ENCODE data around the gene MAP4K4.

MAP4K4 gene

GRCh38 chr2:101692766-101693165, 4.7 kb upstream of the MAP4K4 start:
- no peak for DNase-seq (ENCODE audit: low read depth)

GRCh38 chr2:101693991-101694588, 3.4 kb upstream of the MAP4K4 start:
- no peak for DNase-seq (ENCODE audit: low read depth)

- DNase-seq (ENCODE audit: low read depth) = no peak
Measured at GRCh38 chr2:101696272-101697123, 1.0 kb upstream of the MAP4K4 start.

DNA sequence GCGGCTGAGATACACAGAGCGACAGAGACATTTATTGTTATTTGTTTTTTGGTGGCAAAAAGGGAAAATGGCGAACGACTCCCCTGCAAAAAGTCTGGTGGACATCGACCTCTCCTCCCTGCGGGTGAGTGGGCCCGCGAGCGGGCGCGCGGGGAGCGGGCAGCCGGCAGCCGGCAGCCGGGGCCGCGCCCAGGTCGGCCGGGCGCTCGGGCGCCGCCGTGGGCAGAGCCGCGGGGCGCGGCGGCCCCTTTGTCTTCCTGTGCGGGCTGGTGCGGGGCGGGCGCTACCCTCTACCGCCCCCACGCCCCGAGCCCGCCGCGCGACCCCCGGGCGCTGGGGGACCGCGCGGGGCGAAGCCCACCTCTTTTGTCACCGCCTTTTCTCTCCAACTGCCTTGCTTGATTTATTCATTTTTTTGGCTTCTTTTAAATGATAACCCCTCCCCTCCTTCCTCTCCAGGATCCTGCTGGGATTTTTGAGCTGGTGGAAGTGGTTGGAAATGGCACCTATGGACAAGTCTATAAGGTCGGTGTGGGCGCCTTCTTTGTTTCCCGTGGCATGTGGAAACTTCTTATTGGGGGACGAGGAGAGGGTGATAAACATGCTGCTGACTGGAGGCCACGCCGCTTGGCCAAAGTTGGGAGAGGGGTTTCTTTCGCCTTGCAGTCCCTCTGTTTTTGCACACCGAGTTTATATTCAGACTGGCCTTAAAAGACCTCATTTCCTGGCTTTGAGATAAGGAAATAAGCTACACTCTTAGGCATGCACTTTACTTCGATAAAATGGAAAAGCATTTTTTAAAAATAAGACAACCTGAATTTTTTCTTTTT, 722 bp downstream of the MAP4K4 start:
- no peak for DNase-seq (ENCODE audit: low read depth)

DNA sequence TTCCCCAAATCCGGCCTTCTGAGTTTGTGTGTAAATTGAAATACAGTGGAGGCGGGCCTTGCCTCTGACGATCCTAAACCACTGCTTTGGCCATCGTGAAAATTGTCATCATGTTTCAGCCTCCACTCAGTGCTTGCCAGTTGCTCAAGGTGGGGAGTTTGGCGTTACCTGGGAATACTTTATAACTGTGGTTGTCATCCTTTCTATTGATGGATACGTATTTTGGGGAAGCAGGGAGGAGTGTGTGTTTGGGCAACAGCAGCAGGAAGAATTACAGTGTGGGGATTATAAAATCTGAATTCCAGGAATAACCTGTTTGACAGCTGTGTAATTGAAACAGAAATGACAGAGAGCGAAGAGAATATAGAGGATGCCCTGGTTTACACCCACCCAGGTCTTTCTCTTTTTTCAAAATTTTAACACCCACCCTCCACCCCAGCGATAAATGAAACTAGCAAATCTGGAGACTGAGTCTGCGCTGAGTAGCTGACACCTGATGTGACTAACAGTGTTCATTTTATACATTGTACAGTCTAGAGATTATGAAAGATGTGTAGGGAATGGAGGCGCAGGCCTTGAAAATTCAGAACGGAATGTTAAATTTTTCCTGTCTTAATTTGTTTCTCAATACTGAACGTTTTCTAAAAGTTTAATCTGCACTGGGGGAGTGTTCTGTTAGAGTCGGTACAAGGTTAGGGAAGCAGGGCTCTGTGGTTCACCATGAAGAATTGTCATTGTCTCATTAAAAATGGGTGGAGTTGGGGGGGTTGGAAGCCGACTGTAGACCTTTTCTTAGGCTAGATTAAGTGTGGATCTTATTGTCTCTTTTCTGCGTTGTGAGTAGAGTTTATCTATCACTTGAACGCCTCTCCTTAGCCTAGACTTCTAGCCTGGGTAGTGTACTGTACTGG, 1.6 kb downstream of the MAP4K4 start:
- no peak for DNase-seq (ENCODE audit: low read depth)

- no peak for DNase-seq (ENCODE audit: low read depth)
Measured at GRCh38 chr2:101699755-101700461, 2.4 kb downstream of the MAP4K4 start.

GRCh38 chr2:101704046-101704466, 6.5 kb downstream of the MAP4K4 start:
- no peak for DNase-seq (ENCODE audit: low read depth)

- no peak for DNase-seq (ENCODE audit: low read depth)
Measured at GRCh38 chr2:101704816-101705578, 7.5 kb downstream of the MAP4K4 start.

GRCh38 chr2:101706121-101706818, 8.8 kb downstream of the MAP4K4 start:
- no peak for DNase-seq (ENCODE audit: low read depth)

GRCh38 chr2:101706819-101707177, 9.3 kb downstream of the MAP4K4 start:
- no peak for DNase-seq (ENCODE audit: low read depth)

- no peak for DNase-seq (ENCODE audit: low read depth)
Measured at GRCh38 chr2:101710036-101710435, 12.5 kb downstream of the MAP4K4 start.

- no peak for DNase-seq (ENCODE audit: low read depth)
Measured at GRCh38 chr2:101710471-101711318, 13.2 kb downstream of the MAP4K4 start.

DNA sequence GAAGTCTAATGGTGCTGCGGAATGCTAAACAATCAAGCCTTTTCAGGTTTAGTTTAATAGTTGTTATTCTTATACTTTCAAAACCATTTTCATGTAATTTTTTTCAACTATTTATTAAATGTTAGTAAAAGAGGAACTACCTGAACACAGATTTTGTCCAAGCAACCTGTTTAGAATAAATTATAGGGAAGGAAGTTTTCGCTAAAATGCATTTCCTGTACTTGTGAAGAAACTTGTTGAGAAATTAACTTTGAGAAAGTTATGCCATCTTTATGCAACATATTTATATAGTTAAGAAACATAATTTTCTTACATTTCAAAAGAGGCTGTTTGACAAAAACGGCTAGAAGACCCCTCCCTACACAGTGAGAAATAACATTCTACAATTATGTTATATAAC, 16.6 kb downstream of the MAP4K4 start:
- DNase-seq (ENCODE audit: low read depth) = no peak

DNA sequence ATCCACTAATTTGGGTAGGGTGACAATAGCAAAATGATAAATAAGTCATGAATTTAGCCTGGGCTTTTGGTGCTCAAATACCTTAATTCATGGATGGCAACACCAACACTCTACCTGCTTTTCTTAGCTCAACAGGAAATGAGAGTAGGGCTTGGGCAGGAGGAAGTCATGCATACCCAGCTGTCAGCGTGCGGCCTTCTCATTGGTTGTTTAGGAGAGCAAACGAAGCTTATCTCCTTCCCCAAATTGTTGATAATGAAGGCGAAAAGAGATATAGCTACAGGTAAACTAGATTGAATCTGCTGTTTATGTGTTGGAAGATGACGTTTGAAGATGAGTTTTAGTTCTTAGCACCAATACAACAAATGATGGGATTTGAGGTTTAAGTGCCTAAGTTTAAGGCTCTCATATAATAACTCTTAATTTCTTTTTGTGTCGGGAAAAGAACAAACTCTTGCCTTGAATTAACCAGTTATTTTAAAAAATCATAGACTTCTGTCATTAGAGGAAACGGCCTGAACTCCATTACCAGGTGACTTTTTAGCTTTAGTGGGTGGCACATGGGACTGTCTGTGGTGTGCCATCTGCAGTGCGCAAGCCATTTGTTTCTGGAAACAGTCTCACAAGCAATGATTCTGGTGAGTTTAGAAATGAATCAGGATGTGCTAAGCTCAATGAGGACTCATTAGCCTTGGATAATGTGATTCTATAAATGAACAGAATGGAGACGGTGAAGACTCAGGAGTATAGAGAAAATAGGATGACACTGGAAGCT, 19.8 kb downstream of the MAP4K4 start:
- no peak for DNase-seq (ENCODE audit: low read depth)

DNA sequence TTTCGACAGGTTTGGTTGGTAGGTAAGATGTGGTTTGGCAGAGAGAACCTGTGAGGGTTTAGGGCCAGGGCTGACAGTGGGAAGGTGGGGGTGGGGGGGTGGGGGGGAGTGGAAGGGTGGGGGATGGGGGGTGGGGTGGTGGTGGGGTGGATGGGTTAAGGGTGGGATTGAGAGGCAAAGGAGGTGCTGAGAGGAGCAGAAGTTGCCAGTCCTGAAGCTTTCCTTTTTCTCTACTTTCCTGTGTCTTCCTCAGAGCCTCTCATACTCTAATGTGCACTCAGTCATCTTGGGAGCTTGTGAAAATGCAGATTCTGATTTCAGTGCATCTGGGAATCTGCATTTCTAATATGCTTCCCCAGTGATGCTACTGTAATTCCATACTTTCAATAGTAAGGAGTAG, 21.0 kb downstream of the MAP4K4 start:
- no peak for DNase-seq (ENCODE audit: low read depth)

- no peak for DNase-seq (ENCODE audit: low read depth)
Measured at GRCh38 chr2:101718993-101719571, 21.6 kb downstream of the MAP4K4 start.

DNA sequence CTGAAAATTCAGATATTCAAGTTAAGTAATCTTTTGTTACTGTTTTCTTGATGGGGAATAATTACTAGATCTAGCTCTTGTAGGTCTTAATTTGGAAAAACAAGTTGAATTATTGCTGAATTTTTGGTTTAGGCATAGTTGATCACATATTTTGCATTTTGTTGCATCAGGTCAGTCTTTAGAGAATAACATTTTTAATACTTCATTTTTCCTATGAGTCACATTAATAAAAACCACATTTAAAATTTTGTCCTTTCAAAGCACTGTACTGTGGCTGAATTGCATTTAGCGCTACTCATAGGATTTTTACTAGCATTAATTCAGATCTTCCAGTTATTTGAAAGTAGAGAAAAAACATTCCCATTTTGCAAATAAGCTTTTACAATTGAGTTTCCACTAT, 23.2 kb downstream of the MAP4K4 start:
- no peak for DNase-seq (ENCODE audit: low read depth)

GRCh38 chr2:101722864-101723263, 25.4 kb downstream of the MAP4K4 start:
- no peak for DNase-seq (ENCODE audit: low read depth)

All from HS-27A (cell line).